IMR-90 (cell line): ENCODE measurements around the gene FAM114A2. TPM values are rescaled to one million over a fixed set of nuclear protein-coding genes. Genes with fewer than 3 reads are reported as not detected.

Experiments
- ATAC-seq: fragments of 200-7000 bp; cut with Tn5 transposase; 2 replicates; pipeline ENCODE4 v1.9.1; 2020; ENCODE audit warnings: low read depth, mild to moderate bottlenecking, moderate library complexity
- BruUV-seq: library from RNA; stranded (reverse); fragments of 400-500 nt; replicated peaks from 2 replicates; lab custom pipeline; 2021; lab: Mats Ljungman, UMichigan
- CTCF ChIA-PET: fragments of 300-600 bp; formaldehyde crosslinking; extraction: SDS; loops from one replicate; lab custom pipeline; 2021; ENCODE audit warnings: antibody characterized with exemption; lab: Yijun Ruan, JAX
- POLR2A ChIA-PET: fragments of 300-600 bp; sonication (Branson Sonifier 250); formaldehyde crosslinking; loops from one replicate; lab custom pipeline; 2022; ENCODE audit warnings: antibody characterized with exemption; ENCODE audit not compliant: unreplicated experiment; lab: Charles Lee
- DNase-seq: peaks from one replicate; pipeline ENCODE4 v3.0.0; 2013
- H2AFZ ChIP-seq: replicated peaks from 2 replicates; pipeline ENCODE3; 2013; ENCODE audit warnings: low read length, mild to moderate bottlenecking; ENCODE audit not compliant: poor library complexity
- H2AK5ac ChIP-seq: 2 replicates; pipeline ENCODE4 v1.6.1; 2013; ENCODE audit warnings: low read depth, low read length, inconsistent platforms
- H2AK9ac ChIP-seq: replicated peaks from 2 replicates; pipeline ENCODE3; 2013; ENCODE audit warnings: mild to moderate bottlenecking, low read depth, low read length, moderate library complexity; ENCODE audit not compliant: poor library complexity
- H2BK120ac ChIP-seq: 2 replicates; pipeline ENCODE4 v1.6.1; 2013; ENCODE audit warnings: low read depth, low read length, inconsistent platforms
- H2BK15ac ChIP-seq: 3 replicates; pipeline ENCODE4 v1.6.1; 2013; ENCODE audit warnings: low read depth, low read length, inconsistent platforms
- H2BK20ac ChIP-seq: 2 replicates; pipeline ENCODE4 v1.6.1; 2013; ENCODE audit warnings: low read depth, mild to moderate bottlenecking, inconsistent platforms, low read length, moderate library complexity
- H2BK5ac ChIP-seq: 2 replicates; pipeline ENCODE4 v1.6.1; 2013; ENCODE audit warnings: mild to moderate bottlenecking, low read depth, low read length, inconsistent platforms; ENCODE audit not compliant: poor library complexity, severe bottlenecking
- H3K14ac ChIP-seq: replicated peaks from 2 replicates; pipeline ENCODE4 v1.6.1; 2013; ENCODE audit warnings: low read depth, low read length, inconsistent platforms
- H3K18ac ChIP-seq: 2 replicates; pipeline ENCODE4 v1.6.1; 2013; ENCODE audit warnings: low read depth, low read length, control low read depth
- H3K23ac ChIP-seq: 2 replicates; pipeline ENCODE4 v1.6.1; 2013; ENCODE audit warnings: low read depth, low read length, inconsistent platforms
- H3K27ac ChIP-seq: 2 replicates; pipeline ENCODE4 v1.5.1; 2013; ENCODE audit warnings: mild to moderate bottlenecking, control low read depth, low read length; ENCODE audit not compliant: insufficient read depth
- H3K27me3 ChIP-seq: 2 replicates; pipeline ENCODE4 v1.6.1; 2013; ENCODE audit warnings: low read length; ENCODE audit not compliant: control insufficient read depth, insufficient read depth
- H3K36me3 ChIP-seq: 2 replicates; pipeline ENCODE4 v1.6.1; 2013; ENCODE audit warnings: low read length, mixed read lengths; ENCODE audit not compliant: control insufficient read depth, insufficient read depth
- H3K4ac ChIP-seq: 2 replicates; pipeline ENCODE4 v1.6.1; 2013; ENCODE audit warnings: low read depth, low read length, inconsistent platforms
- H3K4me1 ChIP-seq: 2 replicates; pipeline ENCODE4 v1.6.1; 2013; ENCODE audit warnings: low read length, mixed read lengths; ENCODE audit not compliant: control insufficient read depth, insufficient read depth
- H3K4me2 ChIP-seq: 2 replicates; pipeline ENCODE4 v1.6.1; 2013; ENCODE audit warnings: low read depth, mild to moderate bottlenecking, control low read depth, low read length, moderate library complexity
- H3K4me3 ChIP-seq: 2 replicates; pipeline ENCODE4 v1.5.1; 2013; ENCODE audit warnings: low read depth, mild to moderate bottlenecking, control low read depth, low read length, moderate library complexity; ENCODE audit not compliant: insufficient read depth
- H3K56ac ChIP-seq: 2 replicates; pipeline ENCODE4 v1.6.1; 2013; ENCODE audit warnings: low read length, inconsistent platforms; ENCODE audit not compliant: insufficient read depth; ENCODE audit errors: extremely low read depth
- H3K79me1 ChIP-seq, 2 experiments: 2 replicates each; pipeline ENCODE4 v1.6.1; 2013; ENCODE audit warnings: low read length in 2 of 2, inconsistent platforms in 1 of 2, low read depth in 1 of 2
- H3K9ac ChIP-seq: 2 replicates; pipeline ENCODE4 v1.6.1; 2013; ENCODE audit warnings: low read depth, low read length, control low read depth
- H3K9me1 ChIP-seq: 2 replicates; pipeline ENCODE4 v1.6.1; 2013; ENCODE audit warnings: low read length, inconsistent platforms; ENCODE audit not compliant: insufficient read depth
- H3K9me3 ChIP-seq: 2 replicates; pipeline ENCODE4 v1.6.1; 2013; ENCODE audit warnings: low read length; ENCODE audit not compliant: control insufficient read depth, insufficient read depth
- H4K20me1 ChIP-seq: 2 replicates; pipeline ENCODE4 v1.6.1; 2013; ENCODE audit warnings: low read length, inconsistent platforms; ENCODE audit not compliant: insufficient read depth
- H4K5ac ChIP-seq: 2 replicates; pipeline ENCODE4 v1.6.1; 2013; ENCODE audit warnings: mild to moderate bottlenecking, low read depth, low read length, control low read depth
- H4K8ac ChIP-seq, 2 experiments: 2 replicates each; pipeline ENCODE4 v1.6.1; 2013; ENCODE audit warnings: low read depth in 2 of 2, low read length in 2 of 2, control low read depth in 1 of 2, inconsistent platforms in 1 of 2
- H4K91ac ChIP-seq: 2 replicates; pipeline ENCODE4 v1.6.1; 2013; ENCODE audit warnings: low read depth, low read length, inconsistent platforms; ENCODE audit not compliant: insufficient read depth
- BHLHE40 ChIP-seq: fragments of 150-350 bp; IDR thresholded peaks from 2 replicates; pipeline ENCODE4 v1.6.1; 2016; ENCODE audit warnings: mild to moderate bottlenecking, low read depth, low read length
- CEBPB ChIP-seq: IDR thresholded peaks from 2 replicates; pipeline ENCODE4 v1.6.1; 2012; ENCODE audit warnings: low read depth, low read length, improper control_type of control experiment
- CHD1 ChIP-seq: IDR thresholded peaks from 2 replicates; pipeline ENCODE4 v1.6.1; 2012; ENCODE audit warnings: low read depth, low read length, improper control_type of control experiment
- CTCF ChIP-seq: conservative IDR thresholded peaks from 2 replicates; pipeline ENCODE4 v1.5.1; 2012; ENCODE audit warnings: mild to moderate bottlenecking, low read depth, low read length, improper control_type of control experiment
- ELK1 ChIP-seq: fragments of 150-350 bp; IDR thresholded peaks from 2 replicates; pipeline ENCODE4 v1.6.1; 2016; ENCODE audit warnings: low read depth, mild to moderate bottlenecking, low read length, moderate library complexity, borderline replicate concordance
- FOS ChIP-seq: fragments of 150-350 bp; IDR thresholded peaks from 2 replicates; pipeline ENCODE4 v1.6.1; 2016; ENCODE audit warnings: low read depth, low read length
- MAFK ChIP-seq: IDR thresholded peaks from 2 replicates; pipeline ENCODE4 v1.6.1; 2012; ENCODE audit warnings: low read depth, low read length, improper control_type of control experiment
- MAZ ChIP-seq: IDR thresholded peaks from 2 replicates; pipeline ENCODE4 v1.6.1; 2012; ENCODE audit warnings: low read depth, mild to moderate bottlenecking, low read length, improper control_type of control experiment, moderate library complexity, borderline replicate concordance
- MXI1 ChIP-seq: IDR thresholded peaks from 2 replicates; pipeline ENCODE4 v1.6.1; 2012; ENCODE audit warnings: low read depth, mild to moderate bottlenecking, low read length, moderate library complexity, borderline replicate concordance
- NFE2L2 ChIP-seq: fragments of 150-350 bp; IDR thresholded peaks from 2 replicates; pipeline ENCODE4 v1.6.1; 2016; ENCODE audit warnings: low read depth, mild to moderate bottlenecking, low read length
- POLR2A ChIP-seq: IDR thresholded peaks from 2 replicates; pipeline ENCODE4 v1.6.1; 2012; ENCODE audit warnings: mild to moderate bottlenecking, low read depth, low read length
- RAD21 ChIP-seq: IDR thresholded peaks from 2 replicates; pipeline ENCODE4 v1.6.1; 2012; ENCODE audit warnings: low read length, improper control_type of control experiment
- RCOR1 ChIP-seq: IDR thresholded peaks from 2 replicates; pipeline ENCODE4 v1.6.1; 2012; ENCODE audit warnings: mild to moderate bottlenecking, low read length, improper control_type of control experiment; ENCODE audit not compliant: insufficient replicate concordance
- RFX5 ChIP-seq: IDR thresholded peaks from 2 replicates; pipeline ENCODE4 v1.8.0; 2012; ENCODE audit warnings: low read depth, mild to moderate bottlenecking, low read length, moderate library complexity
- SMC3 ChIP-seq: fragments of 150-350 bp; IDR thresholded peaks from 2 replicates; pipeline ENCODE4 v1.6.1; 2016; ENCODE audit warnings: low read depth, mild to moderate bottlenecking, antibody characterized with exemption, low read length, moderate library complexity
- USF2 ChIP-seq: fragments of 150-350 bp; IDR thresholded peaks from 2 replicates; pipeline ENCODE4 v1.6.1; 2017; ENCODE audit warnings: mild to moderate bottlenecking, antibody characterized with exemption, low read length, low read depth
- WGBS, 2 experiments: methylation state at CpG; one replicate each; pipeline versions ENCODE4 v1.1.5 to v1.1.7; 2013; ENCODE audit warnings: missing lambda C conversion rate in 2 of 2; ENCODE audit not compliant: insufficient read length in 1 of 2; ENCODE audit errors: extremely low coverage in 2 of 2; 5-methylcytosine and 5-hydroxymethylcytosine counted together
- dilution Hi-C: fragments of 300-500 bp; cut with HindIII; formaldehyde crosslinking; loops from one replicate; pipeline ENCODE4 v1.14.3; 2018; ENCODE audit warnings: low sequenced_read_pairs; ENCODE audit not compliant: unreplicated experiment
- in situ Hi-C: fragments of 300-500 bp; cut with MboI; formaldehyde crosslinking; loops from 3 replicates; pipeline ENCODE4 v1.14.3; 2019; ENCODE audit warnings: low sequenced_read_pairs, inconsistent platforms, mixed read lengths
- intact Hi-C: fragments of 100-400 bp; cut with micrococcal nuclease; formaldehyde crosslinking; loops from 2 replicates; pipeline ENCODE4 v1.10.0; 2022
- polyA plus RNA-seq, 3 experiments: library from polyadenylated mRNA; depleted of rRNA; stranded (reverse); fragments of >200 nt; gene quantifications; 2 replicates each; pipeline ENCODE4 v1.2.3, GENCODE V29; 2012; ENCODE audit warnings: low replicate concordance in 1 of 3
- total RNA-seq: library from RNA; depleted of rRNA; stranded (reverse); fragments of >200 nt; gene quantifications from 2 replicates; pipeline ENCODE4 v1.2.3, GENCODE V29; 2012

The FAM114A2 gene
- total and polyA plus RNA-seq, 2 of the 4 experiments (the other 2 are of a cell fraction) = 13.2 to 41.2 TPM

- Histone ChIP-seq H3K14ac (no peak overlapping the region), H3K18ac (no peak overlapping the region), H4K20me1 (peaks cover 3% of the 10 kb centered on the region; the same call in 1 of the 2 replicates), H4K91ac (no peak overlapping the region), H3K9me3 (no peaks in the 10 kb centered on the region), H2BK5ac (no peak overlapping the region), H3K23ac (no peak overlapping the region), H3K4me1 (no peaks in the 10 kb centered on the region), H3K9ac (no peak overlapping the region), H3K79me1 (peaks cover 26% of the 10 kb centered on the region in 2 experiments), H2AK5ac (no peak overlapping the region), H3K36me3 (peaks cover 15% of the 10 kb centered on the region), H3K27me3 (no peaks in the 10 kb centered on the region), H3K56ac (no peak overlapping the region), H3K9me1 (peaks cover 2% of the 10 kb centered on the region; the same call in 1 of the 2 replicates), H2AFZ (no peak overlapping the region), H4K8ac (no peak overlapping the region), H4K5ac (no peak overlapping the region), H3K4ac (no peak overlapping the region), H2AK9ac (no peak overlapping the region), H3K4me2 (no peak overlapping the region), H3K27ac (no peak overlapping the region), H3K4me3 (no peak overlapping the region), H2BK120ac (no peak overlapping the region), H2BK15ac (no peak overlapping the region), H2BK20ac (no peak overlapping the region)
- dilution Hi-C loops = no loop called here
- DNase-seq (no peak), ATAC-seq (no peak)
- ChIA-PET POLR2A (no interaction called here), CTCF (no interaction called here)
- 100% methylated on average over 2 of the region's 5 CpGs; no CpG with 5 or more reads in 1 of the 2 experiments for WGBS, 2 experiments
- intact Hi-C loops = no loop called here
- TF ChIP-seq MXI1 = no peak
- TF ChIP-seq RAD21 = no peak
- no peak for TF ChIP-seq RCOR1
- TF ChIP-seq MAFK = no peak
- TF ChIP-seq CEBPB = no peak
- TF ChIP-seq CHD1 = no peak
- TF ChIP-seq BHLHE40 = no peak
- TF ChIP-seq FOS = no peak
- no peak for TF ChIP-seq RFX5
- no peak for TF ChIP-seq NFE2L2
- no peak for TF ChIP-seq CTCF
- TF ChIP-seq POLR2A = no peak
- no peak for TF ChIP-seq USF2
- TF ChIP-seq ELK1 = no peak
- no peak for TF ChIP-seq SMC3
- no peak for TF ChIP-seq MAZ
- BruUV-seq = no TSS peak
- in situ Hi-C loops = no loop called here
Measured at GRCh38 chr5:154049636-154050035, 10.9 kb upstream of the FAM114A2 start.
